Large intestine (tissue), 3 donors: ENCODE results near the gene CKB. TPM values are rescaled to one million over a fixed set of nuclear protein-coding genes. Genes with fewer than 3 reads are reported as not detected.

ENCODE experiments used
- DNase-seq, 2 donors: peaks; one replicate each; pipeline versions ENCODE4 v3.0.0 to v3.0.0-alpha.2; 2013
- H3K27ac ChIP-seq: one replicate; pipeline ENCODE4 v1.5.1; 2013; ENCODE audit warnings: low read length
- H3K27me3 ChIP-seq: 2 replicates; pipeline ENCODE4 v1.6.1; 2013; ENCODE audit warnings: low read length; ENCODE audit not compliant: control insufficient read depth, insufficient read depth
- H3K36me3 ChIP-seq: 2 replicates; pipeline ENCODE4 v1.6.1; 2013; ENCODE audit warnings: low read length; ENCODE audit not compliant: control insufficient read depth, insufficient read depth
- H3K4me1 ChIP-seq: one replicate; pipeline ENCODE4 v1.6.1; 2013; ENCODE audit warnings: low read length; ENCODE audit not compliant: control insufficient read depth, insufficient read depth
- H3K4me3 ChIP-seq: one replicate; pipeline ENCODE4 v1.5.1; 2013; ENCODE audit warnings: low read length
- H3K9me3 ChIP-seq: one replicate; pipeline ENCODE4 v1.6.1; 2013; ENCODE audit warnings: mild to moderate bottlenecking, low read depth, low read length, moderate library complexity; ENCODE audit not compliant: control insufficient read depth
- WGBS: methylation state at CpG from one replicate; pipeline ENCODE4 v1.1.5; 2013; ENCODE audit warnings: low lambda C conversion rate; ENCODE audit not compliant: insufficient coverage; 5-methylcytosine and 5-hydroxymethylcytosine counted together
- polyA plus RNA-seq: library from polyadenylated mRNA; unstranded; fragments of 120-200 nt; gene quantifications from one replicate; pipeline ENCODE4 v1.2.1, GENCODE V29; 2013

CKB gene
- polyA plus RNA-seq, 1 donor: 326 TPM

GRCh38 chr14:103531421-103532215 lies 9.0 kb upstream of the CKB start:
- H3K4me3 ChIP-seq: no peak overlapping the region
- WGBS: no CpG with 5 or more reads among the region's 15 CpGs
- no peak for DNase-seq
- no peak overlapping the region for H3K27ac ChIP-seq
- peaks cover 35% of the 10 kb centered on the region for H3K36me3 ChIP-seq
- H3K9me3 ChIP-seq: peaks cover 8% of the 10 kb centered on the region
- H3K4me1 ChIP-seq: peaks cover 60% of the 10 kb centered on the region
- no peaks in the 10 kb centered on the region for H3K27me3 ChIP-seq

- Histone ChIP-seq H3K9me3 (peaks cover 8% of the 10 kb centered on the region), H3K27me3 (no peaks in the 10 kb centered on the region), H3K4me3 (no peak overlapping the region), H3K27ac (no peak overlapping the region), H3K36me3 (peaks cover 32% of the 10 kb centered on the region), H3K4me1 (peaks cover 68% of the 10 kb centered on the region)
- WGBS: no CpG with 5 or more reads among the region's 11 CpGs
- no peak for DNase-seq
Observed at GRCh38 chr14:103530831-103531230, 8.2 kb upstream of the CKB start.

- H3K4me3 ChIP-seq: no peak overlapping the region
- H3K4me1 ChIP-seq: peaks cover 72% of the 10 kb centered on the region
- H3K9me3 ChIP-seq: peaks cover 8% of the 10 kb centered on the region
- peaks cover 29% of the 10 kb centered on the region for H3K36me3 ChIP-seq
- no peak for DNase-seq
- no peak overlapping the region for H3K27ac ChIP-seq
- H3K27me3 ChIP-seq: no peaks in the 10 kb centered on the region
- WGBS: no CpG with 5 or more reads among the region's 7 CpGs
Observed at GRCh38 chr14:103530390-103530789, 7.8 kb upstream of the CKB start.

GRCh38 chr14:103529383-103530365 lies 7.0 kb upstream of the CKB start:
- Histone ChIP-seq H3K36me3 (peaks cover 22% of the 10 kb centered on the region), H3K27me3 (no peaks in the 10 kb centered on the region), H3K4me1 (peaks cover 77% of the 10 kb centered on the region), H3K27ac (no peak overlapping the region), H3K9me3 (peaks cover 8% of the 10 kb centered on the region), H3K4me3 (peak overlapping the region; percentile 95)
- WGBS: 0% methylated on average over 1 of the region's 42 CpGs
- DNase-seq: no peak

GRCh38 chr14:103528587-103529382 lies 6.2 kb upstream of the CKB start, which contains the start of gene TRMT61A:
Gene TRMT61A (plus strand): TSS chr14:103529196. CDS start chr14:103529979, 783 bp downstream.
- Histone ChIP-seq H3K4me3 (peak within 1 kb of the TSS; percentile 95), H3K9me3 (peaks cover 6% of the 10 kb centered on the region), H3K27me3 (no peaks in the 10 kb centered on the region), H3K36me3 (peaks cover 19% of the 10 kb centered on the region), H3K4me1 (peaks cover 82% of the 10 kb centered on the region), H3K27ac (peak within 1 kb of the TSS; percentile 98)
- DNase-seq: peak; percentile 90
- WGBS: no CpG with 5 or more reads among the region's 70 CpGs

- Histone ChIP-seq H3K4me3 (peak overlapping the region; percentile 95), H3K4me1 (peaks cover 79% of the 10 kb centered on the region), H3K27ac (peak overlapping the region; percentile 98), H3K27me3 (peaks cover under 1% of the 10 kb centered on the region), H3K9me3 (peaks cover 6% of the 10 kb centered on the region), H3K36me3 (peaks cover 19% of the 10 kb centered on the region)
- DNase-seq: peak in 1 of 2 donors; percentile 53
- WGBS: no CpG with 5 or more reads among the region's 10 CpGs
Observed at GRCh38 chr14:103528146-103528586, 5.5 kb upstream of the CKB start.

GRCh38 chr14:103527408-103528145 lies 4.9 kb upstream of the CKB start:
- peaks cover 2% of the 10 kb centered on the region for H3K27me3 ChIP-seq
- H3K36me3 ChIP-seq: peaks cover 13% of the 10 kb centered on the region
- H3K4me3 ChIP-seq: peak overlapping the region; percentile 95
- peak overlapping the region; percentile 98 for H3K27ac ChIP-seq
- H3K9me3 ChIP-seq: peaks cover 6% of the 10 kb centered on the region
- WGBS: no CpG with 5 or more reads among the region's 14 CpGs
- DNase-seq: no peak
- H3K4me1 ChIP-seq: peaks cover 73% of the 10 kb centered on the region

GRCh38 chr14:103526914-103527248 lies 4.3 kb upstream of the CKB start:
- H3K27me3 ChIP-seq: peaks cover 2% of the 10 kb centered on the region
- H3K4me1 ChIP-seq: peaks cover 68% of the 10 kb centered on the region
- peaks cover 6% of the 10 kb centered on the region for H3K9me3 ChIP-seq
- no peak overlapping the region for H3K4me3 ChIP-seq
- no CpG with 5 or more reads among the region's 1 CpG for WGBS
- peak overlapping the region; percentile 91 for H3K27ac ChIP-seq
- H3K36me3 ChIP-seq: peaks cover 10% of the 10 kb centered on the region
- DNase-seq: no peak

- Histone ChIP-seq H3K9me3 (peaks cover 6% of the 10 kb centered on the region), H3K4me3 (no peak overlapping the region), H3K4me1 (peaks cover 68% of the 10 kb centered on the region), H3K27me3 (peaks cover 2% of the 10 kb centered on the region), H3K27ac (peak overlapping the region; percentile 91), H3K36me3 (peaks cover 9% of the 10 kb centered on the region)
- no CpG with 5 or more reads among the region's 8 CpGs for whole genome bisulfite sequencing
- DNase-seq: no peak
Observed at GRCh38 chr14:103526247-103526913, 3.8 kb upstream of the CKB start.
